ENCODE results near the gene AIP.

The AIP gene

DNA sequence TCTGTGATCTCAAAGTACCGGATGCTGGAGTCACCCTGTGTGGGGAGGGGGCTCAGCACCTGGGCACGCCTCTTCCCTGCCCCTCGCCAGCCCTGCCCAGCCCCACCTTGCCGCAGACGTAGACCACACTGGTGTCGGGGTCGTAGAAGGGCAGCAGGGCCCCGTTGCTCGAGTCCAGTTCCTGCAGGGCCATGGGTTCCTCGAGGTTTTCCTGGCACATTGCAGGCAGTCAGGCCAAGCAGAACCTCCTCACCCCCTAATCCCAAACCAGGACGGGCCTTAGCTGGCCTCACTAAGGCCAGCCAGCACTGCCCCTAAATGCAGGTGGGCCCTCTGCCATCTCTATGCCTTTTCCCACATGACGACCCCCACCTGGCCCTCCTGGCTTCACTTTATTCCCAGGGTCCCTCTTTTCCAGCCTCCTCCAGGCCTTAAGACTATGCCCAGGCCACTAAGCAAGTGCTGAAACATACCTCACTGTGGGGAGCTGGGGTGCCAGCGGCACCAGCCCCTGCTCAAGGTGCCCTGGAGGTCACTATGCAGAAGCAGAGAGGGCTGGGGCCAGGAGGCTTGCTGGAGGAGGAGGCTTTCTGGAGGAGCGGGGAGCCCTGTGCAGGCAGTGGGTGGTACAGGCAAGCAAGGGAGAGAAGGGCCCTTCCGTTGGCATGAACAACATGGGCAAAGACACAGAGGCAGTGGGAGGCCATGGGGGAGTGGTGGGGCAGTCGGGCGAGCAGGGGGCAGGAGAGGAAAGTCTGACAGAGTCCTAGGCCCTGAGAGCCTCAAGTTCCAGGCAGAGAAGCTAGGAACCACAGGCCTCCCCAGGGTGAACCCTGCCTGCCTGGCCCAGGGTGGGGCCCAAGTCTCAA lies 42.4 kb upstream of the AIP start:
- CTCF ChIA-PET = interaction anchor here (0.7 kb wide), 1 partner anchor 58 kb away, joined by 3 read pairs; no protein-coding TSS in a partner anchor
- TF ChIP-seq ZFHX2 (tag by site-specific recombination; conservative IDR thresholded peaks at IDR 0.05) = peak; percentile 16; the same call in 1 of the 2 replicates
- TF ChIP-seq, protein P1, sequence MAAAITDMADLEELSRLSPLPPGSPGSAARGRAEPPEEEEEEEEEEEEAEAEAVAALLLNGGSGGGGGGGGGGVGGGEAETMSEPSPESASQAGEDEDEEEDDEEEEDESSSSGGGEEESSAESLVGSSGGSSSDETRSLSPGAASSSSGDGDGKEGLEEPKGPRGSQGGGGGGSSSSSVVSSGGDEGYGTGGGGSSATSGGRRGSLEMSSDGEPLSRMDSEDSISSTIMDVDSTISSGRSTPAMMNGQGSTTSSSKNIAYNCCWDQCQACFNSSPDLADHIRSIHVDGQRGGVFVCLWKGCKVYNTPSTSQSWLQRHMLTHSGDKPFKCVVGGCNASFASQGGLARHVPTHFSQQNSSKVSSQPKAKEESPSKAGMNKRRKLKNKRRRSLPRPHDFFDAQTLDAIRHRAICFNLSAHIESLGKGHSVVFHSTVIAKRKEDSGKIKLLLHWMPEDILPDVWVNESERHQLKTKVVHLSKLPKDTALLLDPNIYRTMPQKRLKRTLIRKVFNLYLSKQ (tag by site-specific recombination; IDR thresholded peaks at IDR 0.05; ENCODE audit: borderline replicate concordance) = no peak
- H3K27ac ChIP-seq (ENCODE audit: extremely low read depth, low read depth, low read length) = no peak overlapping the region
- no peaks in the 10 kb centered on the region for H3K4me1 ChIP-seq (ENCODE audit: control insufficient read depth, insufficient read depth, low read length)
- H3K36me3 ChIP-seq (ENCODE audit: control insufficient read depth in 2 of 2, insufficient read depth in 1 of 2, low read length in 2 of 2) = peaks cover 0 to 56% of the 10 kb centered on the region in 2 experiments; a peak in 1 of 3 replicates
- POLR2A ChIA-PET = interaction anchor here (0.6 to 1.7 kb wide), 4 partner anchors 20 to 49 kb away, joined by 3 to 7 read pairs (median 5); partner anchors contain the start of genes PPP1CA and RAD9A
- no peaks in the 10 kb centered on the region for H3K9me3 ChIP-seq (ENCODE audit: control insufficient read depth, insufficient read depth, low read depth, low read length)
- H3K4me3 ChIP-seq (ENCODE audit: low read depth, low read length) = no peak overlapping the region

DNA sequence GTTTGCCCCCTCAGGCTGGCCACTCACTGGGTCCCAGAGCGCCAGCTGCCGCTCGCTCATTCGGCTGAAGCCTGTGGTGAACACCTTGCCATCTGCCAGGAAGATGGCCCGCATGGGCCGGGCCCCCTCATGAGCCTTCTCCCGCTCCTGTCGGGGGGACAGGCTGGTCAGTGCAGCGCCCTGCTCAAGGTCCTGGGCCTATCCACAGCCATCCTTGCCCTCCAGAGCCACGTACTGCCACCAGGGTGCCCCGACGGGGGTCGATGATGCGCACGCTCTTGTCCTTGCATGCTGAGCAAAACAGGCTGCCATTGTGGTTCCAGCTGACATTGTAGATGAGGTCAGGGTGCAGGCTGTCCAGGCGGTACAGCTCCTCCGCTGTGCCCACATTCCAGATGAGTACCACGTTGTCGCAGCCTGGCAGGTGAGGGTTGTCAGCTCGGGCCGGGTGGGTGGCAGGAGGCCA lies 41.7 kb upstream of the AIP start:
- Histone ChIP-seq H3K4me1 (ENCODE audit: control insufficient read depth, insufficient read depth, low read length) (no peaks in the 10 kb centered on the region), H3K4me3 (ENCODE audit: low read depth, low read length) (no peak overlapping the region), H3K36me3 (ENCODE audit: control insufficient read depth in 2 of 2, insufficient read depth in 1 of 2, low read length in 2 of 2) (peaks cover 0 to 49% of the 10 kb centered on the region in 2 experiments; a peak in 1 of 3 replicates), H3K27ac (ENCODE audit: extremely low read depth, low read depth, low read length) (no peak overlapping the region), H3K9me3 (ENCODE audit: control insufficient read depth, insufficient read depth, low read depth, low read length) (no peaks in the 10 kb centered on the region)
- POLR2A ChIA-PET = interaction anchor here (0.9 to 1.5 kb wide), 2 partner anchors 39 to 49 kb away, joined by 3 to 7 read pairs; partner anchors contain the start of genes PPP1CA and RAD9A
- 0 out of 2 replicates have a peak, but pooled peaks have one; percentile 12 for TF ChIP-seq ZIC2 (tag by site-specific recombination; IDR thresholded peaks at IDR 0.05)
- no peak for TF ChIP-seq TRIM28 (IDR thresholded peaks at IDR 0.05; ENCODE audit: borderline replicate concordance, low read length)
- no peak for TF ChIP-seq ZBTB1 (tag by site-specific recombination; IDR thresholded peaks at IDR 0.05)
- CTCF ChIA-PET = no interaction called here

DNA sequence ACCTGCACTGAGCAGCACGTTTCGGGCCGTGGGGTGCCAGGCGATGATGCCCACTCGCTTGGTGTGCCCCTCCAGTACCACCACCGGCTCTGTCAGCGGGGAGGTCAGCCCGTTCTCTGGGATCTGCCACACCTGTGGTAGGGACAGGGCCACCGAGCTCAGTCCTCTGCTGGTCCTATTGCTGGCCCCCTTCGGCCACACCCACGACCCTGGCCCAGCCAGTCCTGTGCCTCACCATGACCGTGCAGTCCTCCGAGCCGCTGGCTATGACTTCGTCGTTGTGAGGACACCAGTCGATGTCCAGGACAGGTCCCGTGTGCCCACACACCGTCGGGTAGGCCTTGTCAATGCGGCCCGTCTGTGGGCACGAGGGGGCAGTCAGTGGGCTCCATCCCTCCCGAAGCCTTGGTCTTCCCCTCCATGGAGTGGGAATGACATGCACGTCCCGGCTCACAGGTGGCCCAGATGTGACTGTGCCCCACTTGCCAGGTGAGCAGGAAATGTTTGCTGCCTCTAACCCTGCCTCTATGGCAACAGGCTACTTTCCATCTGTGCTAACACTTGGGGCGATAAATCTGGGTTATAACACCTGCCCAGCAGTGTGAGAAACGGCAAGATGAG lies 41.0 kb upstream of the AIP start:
- CTCF ChIA-PET = no interaction called here
- POLR2A ChIA-PET = interaction anchor here (0.9 to 1.5 kb wide), 2 partner anchors 40 to 50 kb away, joined by 3 to 7 read pairs; partner anchors contain the start of genes PPP1CA and RAD9A
- no peak for TF ChIP-seq YY2 (tag by site-specific recombination; IDR thresholded peaks at IDR 0.05)
- TF ChIP-seq, protein P2, sequence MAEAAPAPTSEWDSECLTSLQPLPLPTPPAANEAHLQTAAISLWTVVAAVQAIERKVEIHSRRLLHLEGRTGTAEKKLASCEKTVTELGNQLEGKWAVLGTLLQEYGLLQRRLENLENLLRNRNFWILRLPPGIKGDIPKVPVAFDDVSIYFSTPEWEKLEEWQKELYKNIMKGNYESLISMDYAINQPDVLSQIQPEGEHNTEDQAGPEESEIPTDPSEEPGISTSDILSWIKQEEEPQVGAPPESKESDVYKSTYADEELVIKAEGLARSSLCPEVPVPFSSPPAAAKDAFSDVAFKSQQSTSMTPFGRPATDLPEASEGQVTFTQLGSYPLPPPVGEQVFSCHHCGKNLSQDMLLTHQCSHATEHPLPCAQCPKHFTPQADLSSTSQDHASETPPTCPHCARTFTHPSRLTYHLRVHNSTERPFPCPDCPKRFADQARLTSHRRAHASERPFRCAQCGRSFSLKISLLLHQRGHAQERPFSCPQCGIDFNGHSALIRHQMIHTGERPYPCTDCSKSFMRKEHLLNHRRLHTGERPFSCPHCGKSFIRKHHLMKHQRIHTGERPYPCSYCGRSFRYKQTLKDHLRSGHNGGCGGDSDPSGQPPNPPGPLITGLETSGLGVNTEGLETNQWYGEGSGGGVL (tag by site-specific recombination; IDR thresholded peaks at IDR 0.05) = no peak
- TF ChIP-seq, protein P3, sequence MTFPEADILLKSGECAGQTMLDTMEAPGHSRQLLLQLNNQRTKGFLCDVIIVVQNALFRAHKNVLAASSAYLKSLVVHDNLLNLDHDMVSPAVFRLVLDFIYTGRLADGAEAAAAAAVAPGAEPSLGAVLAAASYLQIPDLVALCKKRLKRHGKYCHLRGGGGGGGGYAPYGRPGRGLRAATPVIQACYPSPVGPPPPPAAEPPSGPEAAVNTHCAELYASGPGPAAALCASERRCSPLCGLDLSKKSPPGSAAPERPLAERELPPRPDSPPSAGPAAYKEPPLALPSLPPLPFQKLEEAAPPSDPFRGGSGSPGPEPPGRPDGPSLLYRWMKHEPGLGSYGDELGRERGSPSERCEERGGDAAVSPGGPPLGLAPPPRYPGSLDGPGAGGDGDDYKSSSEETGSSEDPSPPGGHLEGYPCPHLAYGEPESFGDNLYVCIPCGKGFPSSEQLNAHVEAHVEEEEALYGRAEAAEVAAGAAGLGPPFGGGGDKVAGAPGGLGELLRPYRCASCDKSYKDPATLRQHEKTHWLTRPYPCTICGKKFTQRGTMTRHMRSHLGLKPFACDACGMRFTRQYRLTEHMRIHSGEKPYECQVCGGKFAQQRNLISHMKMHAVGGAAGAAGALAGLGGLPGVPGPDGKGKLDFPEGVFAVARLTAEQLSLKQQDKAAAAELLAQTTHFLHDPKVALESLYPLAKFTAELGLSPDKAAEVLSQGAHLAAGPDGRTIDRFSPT (tag by site-specific recombination; IDR thresholded peaks at IDR 0.05) = 0 out of 2 replicates have a peak, but pooled peaks have one; percentile 20
- peak; percentile 41; the same call in 1 of the 2 replicates for TF ChIP-seq SCRT2 (tag by site-specific recombination; IDR thresholded peaks at IDR 0.05)
- no peak for TF ChIP-seq MEIS1 (CRISPR knock-in tag; IDR thresholded peaks at IDR 0.05; ENCODE audit: borderline replicate concordance)
- no peak for TF ChIP-seq ZNF239 (tag by site-specific recombination; IDR thresholded peaks at IDR 0.05)
- Histone ChIP-seq H3K36me3 (ENCODE audit: control insufficient read depth in 2 of 2, insufficient read depth in 1 of 2, low read length in 2 of 2) (peaks cover 0 to 49% of the 10 kb centered on the region in 2 experiments; a peak in 1 of 3 replicates), H3K27ac (ENCODE audit: extremely low read depth, low read depth, low read length) (no peak overlapping the region), H3K4me1 (ENCODE audit: control insufficient read depth, insufficient read depth, low read length) (no peaks in the 10 kb centered on the region), H3K9me3 (ENCODE audit: control insufficient read depth, insufficient read depth, low read depth, low read length) (no peaks in the 10 kb centered on the region), H3K4me3 (ENCODE audit: low read depth, low read length) (no peak overlapping the region)

Data from HEK293 (cell line).